Ascending aorta (tissue), 2 donors: Measurements from ENCODE around the gene QARS1. TPM values are rescaled to one million over a fixed set of nuclear protein-coding genes. Genes with fewer than 3 reads are reported as not detected.

ENCODE experiments used
- DNase-seq, 2 donors: peaks; one replicate each; pipeline ENCODE4 v3.0.0-alpha.2; 2019; ENCODE audit warnings: low spot score in 2 of 2
- H3K27ac ChIP-seq, 2 donors: fragments of 200-600 bp; sonication (generic); one replicate each; pipeline ENCODE4 v1.5.1; 2016 to 2017; ENCODE audit warnings: mild to moderate bottlenecking in 1 of 2
- H3K27me3 ChIP-seq: fragments of 200-600 bp; sonication (generic); one replicate; pipeline ENCODE4 v1.5.1; 2017
- H3K36me3 ChIP-seq, 2 donors: fragments of 200-600 bp; sonication (generic); one replicate each; pipeline ENCODE4 v1.5.1; 2016
- H3K4me1 ChIP-seq, 2 donors: fragments of 200-600 bp; sonication (generic); one replicate each; pipeline ENCODE4 v1.5.1; 2016 to 2017; ENCODE audit warnings: mild to moderate bottlenecking in 1 of 2
- H3K4me3 ChIP-seq, 2 donors: fragments of 200-600 bp; sonication (generic); one replicate each; pipeline ENCODE4 v1.5.1; 2016 to 2017; ENCODE audit warnings: mild to moderate bottlenecking in 1 of 2
- H3K9me3 ChIP-seq, 2 donors: fragments of 200-600 bp; sonication (generic); one replicate each; pipeline ENCODE4 v1.5.1; 2016
- intact Hi-C: fragments of 100-400 bp; cut with DNase I; formaldehyde crosslinking; loops from one replicate; pipeline ENCODE4 v1.15.1; 2023
- total RNA-seq: library from RNA; depleted of rRNA; stranded (reverse); fragments of >200 nt; gene quantifications from one replicate; pipeline ENCODE4 v1.1.0, GENCODE V29; 2016
- TF ChIP-seq, protein P1 (sequence below), 3 experiments: fragments of 200-600 bp in 2 of 3; fragments of 450-650 bp in 1 of 3; sonication (generic) in 2 of 3; IDR thresholded peaks; one replicate each; pipeline ENCODE4 v1.5.1; 2016 to 2019; ENCODE audit warnings: antibody characterized with exemption in 3 of 3, mild to moderate bottlenecking in 1 of 3, moderate library complexity in 1 of 3

Gene QARS1
- total RNA-seq, 1 donor from 2014 or later: 588 TPM

DNA sequence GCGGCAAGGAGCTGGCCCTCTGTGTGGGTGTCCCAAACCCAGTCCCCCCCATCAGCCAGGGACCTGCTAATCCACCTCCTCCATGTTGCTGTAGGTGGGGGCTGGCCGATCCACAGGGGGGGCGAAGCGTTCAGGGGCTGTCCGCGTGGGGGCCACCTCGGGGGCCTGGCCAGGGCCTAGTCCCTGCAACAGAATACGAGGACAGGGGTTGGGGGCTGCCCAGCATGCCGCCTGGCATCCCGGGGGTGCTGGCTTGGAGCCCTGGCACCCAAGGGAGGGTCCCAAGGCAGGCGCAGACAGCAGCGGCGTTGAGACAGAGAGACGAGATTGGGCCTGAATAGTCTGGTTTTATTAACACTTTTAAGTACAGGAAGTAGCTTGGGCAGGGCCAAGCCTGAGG, 3.8 kb upstream of the QARS1 start:
- no peak for DNase-seq
- H3K4me1 ChIP-seq: peaks cover 15 to 16% of the 10 kb centered on the region in 2 donors

DNA sequence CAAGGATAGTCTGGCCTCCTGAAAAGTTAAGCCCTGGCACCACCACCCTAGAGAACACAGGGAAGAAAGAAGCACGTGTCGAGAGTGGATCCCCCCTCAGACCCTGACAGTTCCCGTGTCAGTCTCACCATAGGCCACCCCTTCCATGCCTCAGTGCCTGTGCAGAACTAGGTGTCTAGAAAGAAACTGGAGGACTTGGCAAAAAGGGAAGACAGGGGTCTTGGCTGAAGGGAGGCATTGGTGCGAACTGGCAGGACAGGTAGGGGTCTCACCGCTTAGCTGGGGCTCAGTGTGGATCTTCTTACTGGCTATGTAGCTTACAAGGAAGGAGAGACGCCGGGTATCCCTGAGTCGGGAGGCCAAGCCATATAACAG, 518 bp downstream of the QARS1 start:
- TF ChIP-seq, protein P1, sequence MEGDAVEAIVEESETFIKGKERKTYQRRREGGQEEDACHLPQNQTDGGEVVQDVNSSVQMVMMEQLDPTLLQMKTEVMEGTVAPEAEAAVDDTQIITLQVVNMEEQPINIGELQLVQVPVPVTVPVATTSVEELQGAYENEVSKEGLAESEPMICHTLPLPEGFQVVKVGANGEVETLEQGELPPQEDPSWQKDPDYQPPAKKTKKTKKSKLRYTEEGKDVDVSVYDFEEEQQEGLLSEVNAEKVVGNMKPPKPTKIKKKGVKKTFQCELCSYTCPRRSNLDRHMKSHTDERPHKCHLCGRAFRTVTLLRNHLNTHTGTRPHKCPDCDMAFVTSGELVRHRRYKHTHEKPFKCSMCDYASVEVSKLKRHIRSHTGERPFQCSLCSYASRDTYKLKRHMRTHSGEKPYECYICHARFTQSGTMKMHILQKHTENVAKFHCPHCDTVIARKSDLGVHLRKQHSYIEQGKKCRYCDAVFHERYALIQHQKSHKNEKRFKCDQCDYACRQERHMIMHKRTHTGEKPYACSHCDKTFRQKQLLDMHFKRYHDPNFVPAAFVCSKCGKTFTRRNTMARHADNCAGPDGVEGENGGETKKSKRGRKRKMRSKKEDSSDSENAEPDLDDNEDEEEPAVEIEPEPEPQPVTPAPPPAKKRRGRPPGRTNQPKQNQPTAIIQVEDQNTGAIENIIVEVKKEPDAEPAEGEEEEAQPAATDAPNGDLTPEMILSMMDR (IDR thresholded peaks at IDR 0.05): no peak
- DNase-seq: no peak
- Histone ChIP-seq H3K36me3 (peaks cover 48 to 49% of the 10 kb centered on the region in 2 donors), H3K27me3 (no peaks in the 10 kb centered on the region), H3K27ac (peak overlapping the region; percentile 76 to 84), H3K9me3 (no peaks in the 10 kb centered on the region), H3K4me3 (peak overlapping the region; percentile 91 to 99), H3K4me1 (peaks cover 16 to 20% of the 10 kb centered on the region in 2 donors)
- intact Hi-C loops: loop anchor here (1.0 kb wide), 1 partner anchor 10 kb away; the partner anchor contains the start of gene QRICH1

More for the DNA sequence above, 3.8 kb upstream of the QARS1 start:
- H3K4me3 ChIP-seq: no peak overlapping the region
- peaks cover 51 to 52% of the 10 kb centered on the region in 2 donors for H3K36me3 ChIP-seq
- no peak overlapping the region for H3K27ac ChIP-seq
- no peaks in the 10 kb centered on the region for H3K27me3 ChIP-seq
- TF ChIP-seq, protein P1 (IDR thresholded peaks at IDR 0.05): no peak
- intact Hi-C loops: loop anchor here (5.0 kb wide), 1 partner anchor 76 kb away; no protein-coding TSS in a partner anchor
- no peaks in the 10 kb centered on the region for H3K9me3 ChIP-seq

DNA sequence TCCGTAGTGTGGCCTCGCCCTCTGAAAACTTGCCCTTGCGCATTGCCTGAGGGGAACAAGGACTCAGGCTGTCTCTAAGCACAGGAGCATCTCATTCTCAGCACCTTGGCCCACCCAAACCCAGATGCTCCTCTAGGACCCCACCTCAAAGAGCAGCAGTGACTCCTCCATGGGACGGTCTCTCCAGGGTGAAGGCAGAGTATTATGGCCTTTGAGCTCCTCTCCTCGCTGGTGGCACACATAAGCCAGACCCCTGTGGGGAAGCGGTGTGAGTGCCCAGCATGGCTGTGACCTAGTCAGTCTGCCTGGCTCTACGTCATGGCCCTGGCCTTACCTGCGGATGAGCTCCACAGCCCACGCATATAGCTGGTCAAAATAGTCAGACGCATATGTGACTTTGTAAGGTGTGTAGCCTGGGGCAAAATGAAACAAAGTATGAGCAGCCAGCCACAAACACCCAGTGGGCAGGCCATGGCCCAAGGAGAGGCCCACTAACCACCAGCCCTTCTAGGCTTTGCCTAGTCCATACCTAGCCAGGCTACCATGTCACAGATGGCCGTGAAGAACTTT, 4.4 kb downstream of the QARS1 start:
- Histone ChIP-seq H3K27me3 (no peaks in the 10 kb centered on the region), H3K4me3 (no peak overlapping the region), H3K27ac (no peak overlapping the region), H3K36me3 (peaks cover 52 to 56% of the 10 kb centered on the region in 2 donors), H3K4me1 (peaks cover 10 to 15% of the 10 kb centered on the region in 2 donors), H3K9me3 (no peaks in the 10 kb centered on the region)
- intact Hi-C loops: no loop called here
- DNase-seq: no peak
- TF ChIP-seq, protein P1 (IDR thresholded peaks at IDR 0.05): no peak

DNA sequence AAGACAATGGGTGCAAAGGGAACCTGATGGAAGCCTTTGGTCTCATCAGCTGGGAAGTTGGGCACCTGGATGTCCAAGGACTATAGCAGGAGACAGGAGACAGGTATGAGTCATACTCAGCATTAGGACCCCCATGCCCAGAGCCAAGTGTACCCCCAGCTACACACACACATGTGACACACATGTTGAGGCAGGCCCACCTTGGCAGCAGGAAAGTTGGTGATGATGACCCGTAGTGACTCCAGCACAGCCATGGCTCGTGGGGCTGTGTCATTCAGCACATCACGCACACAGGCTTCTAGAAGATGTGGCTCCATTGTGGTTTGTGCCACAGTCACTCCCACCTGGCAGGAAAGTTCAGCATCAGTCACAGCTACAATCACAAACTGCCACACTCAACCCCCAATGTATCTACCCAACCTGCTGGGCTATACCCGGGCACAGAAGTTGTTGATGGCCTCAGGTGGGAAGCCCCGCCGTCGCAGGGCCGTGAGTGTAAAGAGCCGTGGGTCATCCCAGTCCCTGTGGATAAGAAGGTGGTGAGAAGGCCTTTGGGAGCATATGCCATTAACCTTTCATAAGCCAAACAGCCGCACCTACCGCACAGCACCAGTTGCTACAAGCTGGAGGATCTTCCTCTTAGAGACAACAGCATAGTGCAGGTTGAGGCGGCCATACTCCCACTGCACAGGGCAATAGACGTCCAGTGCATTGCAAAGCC, 5.5 kb downstream of the QARS1 start:
- H3K27ac ChIP-seq: no peak overlapping the region
- H3K36me3 ChIP-seq: peaks cover 52 to 56% of the 10 kb centered on the region in 2 donors
- TF ChIP-seq, protein P1 (IDR thresholded peaks at IDR 0.05): no peak
- intact Hi-C loops: loop anchor here (10.0 kb wide), 1 partner anchor 366 kb away; no protein-coding TSS in a partner anchor
- H3K27me3 ChIP-seq: no peaks in the 10 kb centered on the region
- H3K4me1 ChIP-seq: peaks cover 11 to 14% of the 10 kb centered on the region in 2 donors
- no peaks in the 10 kb centered on the region for H3K9me3 ChIP-seq
- DNase-seq: no peak
- H3K4me3 ChIP-seq: no peak overlapping the region

DNA sequence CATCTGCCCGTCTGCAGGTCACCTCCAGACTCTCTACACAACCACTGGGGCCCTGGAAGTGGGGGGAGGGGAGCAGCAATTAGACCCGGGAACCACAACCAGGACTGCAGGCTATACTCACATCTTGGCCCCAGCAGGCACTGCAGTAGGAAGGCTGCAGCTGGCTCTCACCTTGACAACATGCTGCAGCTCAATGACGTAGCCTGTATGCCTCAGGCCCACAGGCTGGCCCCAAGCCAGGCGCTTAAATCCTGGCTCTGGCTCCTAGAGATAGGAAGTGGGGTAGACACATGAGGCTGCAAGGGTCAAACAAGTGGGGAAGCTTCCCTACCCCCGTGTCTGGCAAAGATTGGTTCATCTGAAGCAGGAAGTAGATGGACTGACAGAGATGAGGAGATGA, 6.1 kb downstream of the QARS1 start:
- no peaks in the 10 kb centered on the region for H3K9me3 ChIP-seq
- no peaks in the 10 kb centered on the region for H3K27me3 ChIP-seq
- H3K27ac ChIP-seq: no peak overlapping the region
- peaks cover 5 to 7% of the 10 kb centered on the region in 2 donors for H3K4me1 ChIP-seq
- H3K4me3 ChIP-seq: no peak overlapping the region
- TF ChIP-seq, protein P1 (IDR thresholded peaks at IDR 0.05): no peak
- H3K36me3 ChIP-seq: peaks cover 52 to 56% of the 10 kb centered on the region in 2 donors
- no peak for DNase-seq
- intact Hi-C loops: loop anchor here (10.0 kb wide), 1 partner anchor 366 kb away; no protein-coding TSS in a partner anchor
